GM12874 (cell line): Measurements from ENCODE around the gene MANSC1.

ENCODE experiments used
- TF ChIP-seq, protein P1 (sequence below): IDR thresholded peaks from 2 replicates; pipeline ENCODE4 v1.5.1; 2011; ENCODE audit warnings: low read depth, mild to moderate bottlenecking, control low read depth, low read length, moderate library complexity; ENCODE audit not compliant: insufficient read depth

Gene MANSC1

DNA sequence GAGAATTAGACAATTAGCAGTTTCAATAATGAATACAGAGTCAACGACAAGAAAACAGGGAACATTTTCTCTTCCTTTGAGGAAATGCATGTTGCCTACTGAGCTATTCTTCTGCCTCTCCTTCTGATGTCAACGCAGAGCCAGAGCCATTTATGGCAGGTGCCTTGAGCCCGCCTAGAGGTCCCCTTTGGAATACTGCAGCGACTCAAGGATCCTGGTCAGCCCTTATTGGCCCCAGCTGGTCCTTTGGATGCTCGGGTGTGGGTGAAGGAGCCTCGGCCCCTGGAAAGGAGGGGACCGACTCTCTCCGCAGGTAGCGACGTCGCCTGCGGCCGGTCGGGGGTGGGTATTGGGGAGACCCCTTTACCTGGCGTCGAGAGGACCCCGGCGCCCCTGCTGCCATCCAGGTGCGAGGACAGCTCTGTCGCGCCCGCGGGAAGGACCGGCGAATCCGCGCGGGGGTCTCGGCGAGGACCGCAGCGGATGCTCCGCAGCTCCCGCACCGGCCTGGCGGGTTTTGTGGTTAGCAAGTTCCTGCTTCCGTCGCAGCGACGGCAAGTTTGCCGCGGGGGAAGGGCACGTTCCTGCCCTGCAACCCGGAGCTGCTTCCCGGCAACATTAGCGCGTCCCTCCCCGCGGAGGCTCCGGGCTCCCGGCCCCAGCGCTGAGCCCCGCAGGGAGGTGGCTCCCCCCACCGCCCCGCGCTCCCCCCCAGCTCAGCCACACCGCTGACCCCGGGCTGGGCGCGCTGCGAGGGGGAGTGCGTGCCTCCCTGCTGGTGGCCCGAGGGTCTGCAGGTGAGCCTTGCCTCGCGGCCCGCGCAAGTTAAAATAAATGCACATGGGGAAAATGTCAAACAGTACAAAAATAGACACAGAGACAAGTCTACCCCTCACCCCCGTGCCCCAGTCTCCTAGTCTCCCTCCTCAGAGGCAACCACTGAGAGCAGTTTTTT, at the start of gene MANSC1:
MANSC1 (minus strand) TSS at position 532 of the 955 bp plus-strand sequence. CDS start 6,928 bp downstream, outside the sequence.
- TF ChIP-seq, protein P1, sequence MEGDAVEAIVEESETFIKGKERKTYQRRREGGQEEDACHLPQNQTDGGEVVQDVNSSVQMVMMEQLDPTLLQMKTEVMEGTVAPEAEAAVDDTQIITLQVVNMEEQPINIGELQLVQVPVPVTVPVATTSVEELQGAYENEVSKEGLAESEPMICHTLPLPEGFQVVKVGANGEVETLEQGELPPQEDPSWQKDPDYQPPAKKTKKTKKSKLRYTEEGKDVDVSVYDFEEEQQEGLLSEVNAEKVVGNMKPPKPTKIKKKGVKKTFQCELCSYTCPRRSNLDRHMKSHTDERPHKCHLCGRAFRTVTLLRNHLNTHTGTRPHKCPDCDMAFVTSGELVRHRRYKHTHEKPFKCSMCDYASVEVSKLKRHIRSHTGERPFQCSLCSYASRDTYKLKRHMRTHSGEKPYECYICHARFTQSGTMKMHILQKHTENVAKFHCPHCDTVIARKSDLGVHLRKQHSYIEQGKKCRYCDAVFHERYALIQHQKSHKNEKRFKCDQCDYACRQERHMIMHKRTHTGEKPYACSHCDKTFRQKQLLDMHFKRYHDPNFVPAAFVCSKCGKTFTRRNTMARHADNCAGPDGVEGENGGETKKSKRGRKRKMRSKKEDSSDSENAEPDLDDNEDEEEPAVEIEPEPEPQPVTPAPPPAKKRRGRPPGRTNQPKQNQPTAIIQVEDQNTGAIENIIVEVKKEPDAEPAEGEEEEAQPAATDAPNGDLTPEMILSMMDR, result peak; percentile 54

DNA sequence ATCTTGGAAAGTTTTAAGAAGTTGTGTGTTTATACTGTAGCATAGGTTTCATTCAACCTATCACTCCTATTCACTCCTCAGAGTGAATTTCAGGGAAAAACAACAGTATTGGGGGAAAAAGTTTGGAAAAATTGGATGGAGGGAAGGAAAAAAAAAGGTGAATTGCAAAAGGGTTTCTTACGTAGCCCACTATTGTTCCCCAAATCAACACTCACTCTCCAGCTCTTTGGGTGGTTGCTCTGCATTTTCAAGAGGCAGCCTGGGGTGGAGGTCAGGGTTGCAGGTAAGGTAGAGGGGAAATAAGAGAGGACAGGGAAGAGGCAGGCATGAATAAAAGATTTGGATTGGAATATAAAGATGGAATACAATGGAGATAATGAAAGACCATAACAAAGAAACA, 49.1 kb upstream of the MANSC1 start:
- TF ChIP-seq, protein P1, result no peak

DNA sequence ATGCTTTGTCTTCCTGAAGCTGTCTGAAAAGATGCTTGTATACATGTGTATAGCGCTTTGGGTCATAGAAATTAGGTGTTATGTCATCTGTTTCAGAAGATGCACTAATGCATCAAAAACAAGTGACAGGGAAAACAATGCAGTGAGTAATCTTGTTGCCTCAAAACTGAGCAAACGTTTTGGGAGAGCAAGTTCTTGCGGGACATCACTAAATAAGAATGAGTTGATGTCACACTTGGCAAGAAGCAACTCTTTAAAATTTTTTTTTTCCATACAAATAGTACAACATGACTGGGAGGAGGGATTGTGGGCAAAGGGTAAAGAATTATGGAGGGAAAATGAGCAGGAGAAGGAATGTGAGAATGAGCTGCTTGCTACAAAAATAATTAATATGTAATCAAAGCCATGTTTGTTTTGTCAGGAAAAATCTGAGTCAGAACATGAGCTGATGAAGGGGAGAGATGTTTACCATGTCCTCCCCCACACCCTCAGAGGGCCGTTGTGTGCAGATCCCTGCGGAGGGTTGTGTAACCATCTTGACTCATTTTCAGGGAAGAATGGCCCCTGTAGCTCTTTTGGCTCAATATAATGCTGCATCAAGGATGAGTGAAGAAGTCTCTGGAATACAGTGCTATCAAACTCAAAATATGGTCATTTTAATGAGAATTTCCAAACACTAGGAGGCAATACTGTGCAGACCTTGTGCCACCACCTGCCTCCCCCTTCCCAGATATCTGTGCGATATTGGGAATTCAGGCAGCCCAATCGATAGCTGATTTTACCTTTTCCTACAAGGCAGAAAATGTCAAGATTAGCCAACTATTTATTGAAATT, 48.2 kb upstream of the MANSC1 start:
- TF ChIP-seq, protein P1, result no peak

DNA sequence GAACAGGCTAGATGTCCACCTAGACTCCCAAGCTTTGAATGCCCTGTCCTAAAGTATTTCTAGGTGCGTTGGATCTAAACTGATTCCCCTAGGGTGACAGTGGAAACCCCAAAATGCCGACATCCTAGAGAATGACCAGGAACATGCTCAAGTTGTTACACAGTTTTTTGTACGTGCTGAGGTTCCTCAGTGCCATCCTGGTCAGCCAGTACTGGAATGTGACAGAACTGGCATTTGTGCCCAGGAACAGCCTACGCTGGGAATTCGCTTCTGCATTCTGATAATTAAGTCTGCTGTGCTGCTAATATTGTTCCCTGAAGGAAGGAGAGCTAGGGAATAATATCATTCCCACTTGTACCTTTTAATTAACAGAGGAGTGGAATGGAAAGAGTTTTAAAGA, 47.1 kb upstream of the MANSC1 start:
- TF ChIP-seq, protein P1, result no peak

DNA sequence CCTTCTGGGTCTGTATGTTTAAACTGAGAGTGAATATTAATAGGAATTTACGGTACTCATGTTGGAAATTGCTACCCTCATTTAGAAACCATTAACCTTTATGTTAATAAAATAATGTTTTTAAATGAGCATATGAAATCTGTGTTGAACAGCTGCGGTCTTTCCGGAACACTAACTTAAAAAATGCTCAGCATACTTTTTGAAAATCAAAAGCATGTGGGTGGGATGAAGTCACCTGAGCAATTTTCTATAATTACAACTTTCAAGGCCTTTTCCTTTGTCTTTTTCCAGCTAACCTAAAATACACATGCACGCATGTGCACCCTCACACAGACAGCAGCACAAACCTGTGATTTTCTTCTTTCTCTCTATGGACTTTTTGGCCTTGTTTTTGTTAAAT, 46.7 kb upstream of the MANSC1 start:
- TF ChIP-seq, protein P1, result no peak

DNA sequence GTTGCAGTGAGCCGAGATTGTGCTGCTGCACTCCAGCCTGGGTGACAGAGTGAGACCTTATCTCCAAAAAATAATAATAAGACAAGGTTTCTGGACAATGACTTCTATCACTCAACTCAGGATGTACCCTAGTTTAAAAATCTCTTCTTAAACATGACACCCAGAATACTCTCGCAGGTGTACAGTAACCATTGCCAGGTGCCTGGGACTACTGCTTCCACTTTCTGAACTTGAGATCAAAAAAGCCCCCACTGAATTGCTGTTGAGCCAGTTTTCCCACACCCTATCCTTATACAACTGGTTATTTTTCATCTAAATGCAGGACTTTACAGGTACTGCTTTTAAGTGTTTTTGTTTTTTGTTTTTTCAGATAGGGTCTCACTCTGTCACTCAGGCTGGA, 43.1 kb upstream of the MANSC1 start:
- TF ChIP-seq, protein P1, result no peak

DNA sequence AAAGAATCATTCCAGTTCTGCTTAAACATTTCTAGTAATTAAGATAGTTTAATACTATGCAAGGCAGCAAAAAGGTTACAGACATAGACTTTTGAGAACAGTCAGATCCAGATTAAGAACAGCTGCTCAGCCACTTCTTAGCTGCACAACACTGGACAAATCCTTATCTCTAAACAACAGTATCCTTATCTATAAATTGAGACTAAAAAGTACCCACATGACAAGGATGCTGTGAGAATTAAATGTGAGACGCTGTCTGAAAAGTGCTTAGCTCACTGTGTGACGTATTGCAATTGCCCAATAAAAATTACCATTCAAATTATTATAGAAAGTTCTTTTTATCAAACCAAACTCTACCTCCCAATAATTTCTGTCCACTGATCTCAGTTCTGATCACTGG, 42.4 kb upstream of the MANSC1 start:
- TF ChIP-seq, protein P1, result no peak
